WERI-Rb-1 (cell line): ENCODE data around the gene PDGFRA.

ENCODE experiments used
- DNase-seq: peaks from one replicate; pipeline ENCODE4 v3.0.0-alpha.2; 2020
- H3K27ac ChIP-seq: fragments of 250-450 bp; sonication (Bioruptor Pico); 2 replicates; pipeline ENCODE4 v1.5.1; 2020; ENCODE audit warnings: mild to moderate bottlenecking, moderate library complexity
- H3K27me3 ChIP-seq: fragments of 250-450 bp; sonication (Bioruptor Pico); 2 replicates; pipeline ENCODE4 v1.5.1; 2021; ENCODE audit warnings: mild to moderate bottlenecking, low read depth, moderate library complexity; ENCODE audit not compliant: insufficient read depth, severe bottlenecking
- H3K36me3 ChIP-seq: fragments of 250-450 bp; sonication (Bioruptor Pico); 2 replicates; pipeline ENCODE4 v1.5.1; 2020; ENCODE audit warnings: mild to moderate bottlenecking, moderate library complexity
- H3K4me3 ChIP-seq: 2 replicates; pipeline ENCODE4 v1.5.1; 2011; ENCODE audit warnings: low read depth, mild to moderate bottlenecking, control low read depth, low read length
- H3K9me3 ChIP-seq: fragments of 250-450 bp; sonication (Bioruptor Pico); 2 replicates; pipeline ENCODE4 v1.5.1; 2021; ENCODE audit warnings: mild to moderate bottlenecking, moderate library complexity; ENCODE audit not compliant: severe bottlenecking
- CTCF ChIP-seq: IDR thresholded peaks from 2 replicates; pipeline ENCODE4 v1.5.1; 2011; ENCODE audit warnings: low read depth, mild to moderate bottlenecking, control low read depth, inconsistent platforms, low read length

The PDGFRA gene

GRCh38 chr4:54276641-54277430 lies 47.7 kb downstream of the PDGFRA start:
- Histone ChIP-seq H3K4me3 (no peak overlapping the region), H3K36me3 (no peaks in the 10 kb centered on the region), H3K27ac (no peak overlapping the region), H3K9me3 (no peaks in the 10 kb centered on the region), H3K27me3 (peaks cover 80% of the 10 kb centered on the region)
- no peak for TF ChIP-seq CTCF
- no peak for DNase-seq

DNA sequence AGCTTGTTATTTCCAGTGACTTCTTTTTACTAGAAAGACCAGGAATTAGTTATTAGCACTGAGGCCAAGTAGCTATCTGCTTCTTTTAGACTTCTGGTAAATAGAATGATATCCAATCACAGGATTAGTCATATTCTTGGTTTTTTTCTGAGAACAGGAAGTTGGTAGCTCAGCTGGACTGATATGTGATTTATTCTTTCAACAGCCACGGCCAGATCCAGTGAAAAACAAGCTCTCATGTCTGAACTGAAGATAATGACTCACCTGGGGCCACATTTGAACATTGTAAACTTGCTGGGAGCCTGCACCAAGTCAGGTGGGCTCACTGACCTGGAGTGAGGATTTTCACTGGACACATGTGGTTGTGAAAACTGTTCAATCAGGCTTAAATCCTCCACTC lies 48.6 kb downstream of the PDGFRA start:
- H3K27me3 ChIP-seq, result peaks cover 78% of the 10 kb centered on the region
- no peaks in the 10 kb centered on the region for H3K36me3 ChIP-seq
- H3K4me3 ChIP-seq, result no peak overlapping the region
- no peak for DNase-seq
- H3K27ac ChIP-seq, result no peak overlapping the region
- TF ChIP-seq CTCF, result no peak
- H3K9me3 ChIP-seq, result no peaks in the 10 kb centered on the region

- H3K27ac ChIP-seq, result no peak overlapping the region
- DNase-seq, result no peak
- no peak overlapping the region for H3K4me3 ChIP-seq
- TF ChIP-seq CTCF, result no peak
- H3K9me3 ChIP-seq, result no peaks in the 10 kb centered on the region
- peaks cover 75% of the 10 kb centered on the region for H3K27me3 ChIP-seq
- no peaks in the 10 kb centered on the region for H3K36me3 ChIP-seq
These were observed 49.1 kb downstream of the PDGFRA start for GRCh38 chr4:54278216-54278615.

- Histone ChIP-seq H3K27me3 (peaks cover 47% of the 10 kb centered on the region), H3K9me3 (no peaks in the 10 kb centered on the region), H3K4me3 (no peak overlapping the region), H3K36me3 (no peaks in the 10 kb centered on the region), H3K27ac (no peak overlapping the region)
- TF ChIP-seq CTCF, result no peak
- no peak for DNase-seq
These were observed 52.1 kb downstream of the PDGFRA start for GRCh38 chr4:54281054-54281766.

- H3K27me3 ChIP-seq, result peaks cover 38% of the 10 kb centered on the region
- no peak overlapping the region for H3K4me3 ChIP-seq
- DNase-seq, result no peak
- no peaks in the 10 kb centered on the region for H3K9me3 ChIP-seq
- H3K27ac ChIP-seq, result no peak overlapping the region
- H3K36me3 ChIP-seq, result no peaks in the 10 kb centered on the region
- no peak for TF ChIP-seq CTCF
These were observed 53.7 kb downstream of the PDGFRA start for GRCh38 chr4:54282837-54283236.

GRCh38 chr4:54289316-54289715 lies 60.2 kb downstream of the PDGFRA start:
- Histone ChIP-seq H3K27ac (no peak overlapping the region), H3K36me3 (no peaks in the 10 kb centered on the region), H3K27me3 (peaks cover 62% of the 10 kb centered on the region), H3K4me3 (no peak overlapping the region), H3K9me3 (no peaks in the 10 kb centered on the region)
- no peak for TF ChIP-seq CTCF
- no peak for DNase-seq
